AG10803 (cell line): ENCODE results near the gene RELCH.

Experiments
- DNase-seq: peaks from one replicate; pipeline ENCODE4 v3.0.0; 2010; ENCODE audit warnings: low read depth
- H3K4me3 ChIP-seq: 2 replicates; pipeline ENCODE4 v1.5.1; 2011; ENCODE audit warnings: mild to moderate bottlenecking, low read length, control low read depth
- TF ChIP-seq, protein P1 (sequence below): conservative IDR thresholded peaks from 2 replicates; pipeline ENCODE4 v1.5.1; 2011; ENCODE audit warnings: mild to moderate bottlenecking, low read length, control low read depth, inconsistent platforms

The RELCH gene

DNA sequence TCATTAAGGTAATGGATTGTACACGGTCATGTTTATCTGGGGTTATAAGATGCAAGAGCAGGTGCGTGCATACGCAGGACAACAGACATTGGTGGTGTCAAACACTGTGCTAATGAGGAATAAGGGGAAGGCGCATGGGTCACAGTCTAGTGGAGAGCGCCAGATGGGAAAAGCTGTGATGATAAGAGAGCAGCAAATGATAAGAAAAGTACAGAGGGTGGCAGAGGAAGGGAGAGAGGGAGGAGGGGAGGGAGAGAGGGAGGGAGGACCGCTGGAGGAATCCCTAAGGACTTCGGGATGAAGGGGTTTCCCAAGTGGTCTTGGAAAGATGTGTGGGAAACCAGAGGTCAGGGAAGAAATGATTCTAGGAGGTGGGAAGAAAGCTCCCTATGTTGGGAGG is 140.9 kb downstream of the RELCH start:
- no peak for DNase-seq
- H3K4me3 ChIP-seq: no peak overlapping the region
- TF ChIP-seq, protein P1, sequence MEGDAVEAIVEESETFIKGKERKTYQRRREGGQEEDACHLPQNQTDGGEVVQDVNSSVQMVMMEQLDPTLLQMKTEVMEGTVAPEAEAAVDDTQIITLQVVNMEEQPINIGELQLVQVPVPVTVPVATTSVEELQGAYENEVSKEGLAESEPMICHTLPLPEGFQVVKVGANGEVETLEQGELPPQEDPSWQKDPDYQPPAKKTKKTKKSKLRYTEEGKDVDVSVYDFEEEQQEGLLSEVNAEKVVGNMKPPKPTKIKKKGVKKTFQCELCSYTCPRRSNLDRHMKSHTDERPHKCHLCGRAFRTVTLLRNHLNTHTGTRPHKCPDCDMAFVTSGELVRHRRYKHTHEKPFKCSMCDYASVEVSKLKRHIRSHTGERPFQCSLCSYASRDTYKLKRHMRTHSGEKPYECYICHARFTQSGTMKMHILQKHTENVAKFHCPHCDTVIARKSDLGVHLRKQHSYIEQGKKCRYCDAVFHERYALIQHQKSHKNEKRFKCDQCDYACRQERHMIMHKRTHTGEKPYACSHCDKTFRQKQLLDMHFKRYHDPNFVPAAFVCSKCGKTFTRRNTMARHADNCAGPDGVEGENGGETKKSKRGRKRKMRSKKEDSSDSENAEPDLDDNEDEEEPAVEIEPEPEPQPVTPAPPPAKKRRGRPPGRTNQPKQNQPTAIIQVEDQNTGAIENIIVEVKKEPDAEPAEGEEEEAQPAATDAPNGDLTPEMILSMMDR: no peak

DNA sequence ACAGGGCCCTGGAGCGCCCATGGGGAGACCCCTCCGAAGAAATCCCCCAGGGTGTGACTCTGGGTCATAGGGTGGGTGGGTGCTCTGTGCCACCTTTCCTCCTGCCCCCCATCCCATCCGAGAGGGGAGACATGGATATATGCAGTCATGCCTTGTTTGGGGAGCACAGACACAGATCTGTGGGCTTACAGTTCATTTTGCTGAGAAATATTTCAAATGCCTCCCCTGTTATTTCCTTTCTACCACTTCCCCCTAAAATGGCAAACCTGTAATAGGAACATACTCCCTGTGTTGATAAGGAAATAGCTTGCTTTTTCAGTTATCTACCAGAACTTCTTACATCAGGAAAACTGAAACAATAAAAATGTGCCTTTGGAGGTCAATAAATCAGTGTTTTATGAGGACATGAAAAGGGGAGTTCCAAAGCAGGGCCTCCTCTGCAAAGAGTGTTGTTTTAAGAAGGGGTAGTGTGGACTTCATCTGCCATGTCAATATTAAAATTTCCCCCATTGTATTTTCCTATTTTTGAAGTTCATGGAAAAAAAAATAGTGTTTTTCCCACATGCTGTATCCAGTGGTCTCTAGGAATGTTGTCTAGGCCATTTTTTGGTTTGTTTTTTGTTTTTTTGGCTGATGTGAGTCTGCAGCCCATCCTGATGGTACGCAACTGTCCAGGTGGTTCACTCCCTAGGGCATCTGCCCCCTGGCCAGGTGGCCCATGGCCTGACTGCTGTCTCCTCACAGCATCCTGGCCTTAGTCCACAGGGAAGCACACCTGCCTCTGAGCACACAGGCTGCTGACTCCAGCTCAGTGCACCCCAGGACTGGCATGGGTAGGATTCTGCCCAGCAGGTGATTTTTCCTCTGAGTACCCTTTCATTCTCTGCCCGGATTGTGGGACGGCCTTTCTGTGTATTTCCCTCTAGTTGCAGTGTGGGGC is 141.8 kb downstream of the RELCH start:
- no peak for DNase-seq
- TF ChIP-seq, protein P1: no peak
- no peak overlapping the region for H3K4me3 ChIP-seq

DNA sequence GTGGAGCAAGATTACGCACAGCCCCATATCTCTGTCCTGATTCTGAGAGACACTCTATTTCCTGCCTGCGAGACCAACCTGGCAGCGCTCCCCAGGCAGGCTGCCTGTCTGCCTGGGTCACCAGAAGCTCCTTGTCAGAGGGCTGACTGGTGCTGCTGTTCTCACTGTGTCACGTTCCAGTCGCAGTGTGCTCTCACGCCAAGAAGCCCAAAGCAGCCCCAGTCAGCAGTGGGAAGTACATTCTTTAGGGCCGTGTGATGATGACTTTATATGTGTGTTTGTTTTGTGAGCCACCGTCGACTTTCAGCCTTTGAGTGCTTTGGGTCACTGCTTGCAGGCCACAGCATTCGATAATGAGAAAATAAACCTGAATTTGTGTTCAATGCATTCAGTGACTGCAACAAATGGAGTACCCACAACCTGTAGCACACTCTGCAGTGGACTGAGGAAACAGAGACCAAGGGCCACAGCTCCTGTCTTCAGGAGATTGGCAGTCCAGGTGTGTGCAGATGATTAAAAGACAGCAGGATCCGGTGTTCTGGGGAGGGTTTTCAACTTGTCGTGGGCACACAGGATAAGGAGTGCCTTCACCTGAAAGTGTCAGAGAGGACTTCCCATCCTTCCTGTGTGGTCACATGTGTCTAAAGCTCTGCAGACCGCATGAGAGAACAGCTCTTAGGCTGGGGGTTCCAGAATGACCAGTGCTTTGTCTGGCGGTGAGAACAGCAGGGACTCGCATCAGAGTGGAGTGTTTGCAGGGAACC is 142.8 kb downstream of the RELCH start:
- DNase-seq: peak; percentile 63
- TF ChIP-seq, protein P1: no peak
- no peak overlapping the region for H3K4me3 ChIP-seq

DNA sequence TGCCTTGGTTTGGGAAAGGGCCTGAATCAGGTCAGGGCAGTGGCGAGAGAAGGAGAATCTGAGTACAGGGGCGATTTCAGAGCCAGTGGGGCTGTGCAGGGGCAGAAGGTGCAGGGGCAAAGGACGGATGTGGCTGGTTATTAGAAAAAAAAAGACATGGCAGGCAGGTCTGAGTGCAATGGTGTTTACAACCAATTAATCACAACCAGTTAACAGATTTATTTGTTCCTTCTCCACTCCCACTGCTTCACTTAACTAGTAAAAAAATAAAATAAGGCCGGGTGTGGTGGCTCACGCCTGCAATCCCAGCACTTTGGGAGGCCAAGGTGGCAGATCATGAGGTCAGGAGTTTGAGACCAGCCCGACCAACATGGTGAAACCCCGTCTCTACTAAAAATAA is 143.6 kb downstream of the RELCH start:
- DNase-seq: no peak
- TF ChIP-seq, protein P1: no peak
- H3K4me3 ChIP-seq: no peak overlapping the region

DNA sequence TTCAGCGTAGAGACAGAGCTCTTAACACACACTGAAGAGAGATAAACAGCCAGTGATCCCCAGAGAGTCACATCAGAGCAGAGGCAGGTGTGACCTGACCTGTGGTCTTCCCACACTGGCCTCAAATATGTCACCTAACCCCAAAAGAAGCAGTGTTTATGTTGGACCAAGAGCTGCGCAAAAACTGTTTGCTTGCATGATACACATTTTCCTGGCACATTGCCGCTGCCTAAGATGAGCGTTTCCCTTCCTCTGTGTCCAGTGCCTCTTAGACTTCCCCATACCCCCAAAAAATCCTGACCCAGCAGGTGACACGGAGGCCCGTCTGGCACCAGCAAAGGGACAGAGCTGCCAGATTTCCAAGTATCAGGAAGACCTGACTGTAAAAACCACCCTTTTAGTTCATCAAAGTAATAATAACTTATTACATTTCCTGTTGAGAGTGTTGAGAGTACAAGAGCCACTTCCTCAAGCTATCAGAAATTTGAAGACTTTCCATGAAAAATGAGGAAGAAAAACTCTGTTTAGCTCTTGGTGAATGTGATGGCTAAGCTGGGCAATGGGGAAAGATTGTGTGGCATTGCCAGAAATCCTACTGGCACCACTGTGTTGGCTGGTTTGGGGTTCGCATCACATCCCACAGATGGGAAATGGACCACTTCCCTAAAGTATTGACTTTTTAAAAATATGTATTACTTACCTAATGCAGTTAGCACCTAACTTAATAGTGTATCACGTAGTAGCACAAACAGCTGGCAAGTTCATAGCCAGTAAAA is 144.7 kb downstream of the RELCH start:
- DNase-seq: no peak
- TF ChIP-seq, protein P1: no peak
- no peak overlapping the region for H3K4me3 ChIP-seq

DNA sequence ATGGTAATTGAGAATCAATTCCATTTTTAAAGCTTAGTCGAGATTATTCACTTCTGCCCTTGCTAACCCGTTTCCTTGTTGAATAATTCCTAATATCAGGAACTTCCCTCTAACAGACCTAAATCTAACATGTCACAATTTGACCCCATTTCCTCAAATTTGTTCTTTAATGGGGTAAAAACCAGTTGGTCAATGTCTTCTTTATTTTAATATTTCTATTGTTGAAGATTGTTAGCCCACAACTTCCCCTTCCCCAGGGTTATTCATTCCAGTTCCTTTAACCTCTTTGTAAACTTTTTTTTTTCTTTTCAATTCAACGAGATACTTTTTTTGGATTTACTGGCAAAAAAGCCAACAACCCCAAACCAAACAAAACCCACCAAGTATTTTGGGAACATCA is 145.4 kb downstream of the RELCH start:
- no peak for DNase-seq
- TF ChIP-seq, protein P1: no peak
- H3K4me3 ChIP-seq: no peak overlapping the region
